HG03342 (cell line): ENCODE measurements around the gene FAM120B.

Experiments
- ATAC-seq: cut with Tn5 transposase; IDR thresholded peaks from one replicate; pipeline ENCODE4 v1.9.1; 2021; ENCODE audit warnings: mild to moderate bottlenecking, moderate library complexity; ENCODE audit not compliant: unreplicated experiment

Gene FAM120B

DNA sequence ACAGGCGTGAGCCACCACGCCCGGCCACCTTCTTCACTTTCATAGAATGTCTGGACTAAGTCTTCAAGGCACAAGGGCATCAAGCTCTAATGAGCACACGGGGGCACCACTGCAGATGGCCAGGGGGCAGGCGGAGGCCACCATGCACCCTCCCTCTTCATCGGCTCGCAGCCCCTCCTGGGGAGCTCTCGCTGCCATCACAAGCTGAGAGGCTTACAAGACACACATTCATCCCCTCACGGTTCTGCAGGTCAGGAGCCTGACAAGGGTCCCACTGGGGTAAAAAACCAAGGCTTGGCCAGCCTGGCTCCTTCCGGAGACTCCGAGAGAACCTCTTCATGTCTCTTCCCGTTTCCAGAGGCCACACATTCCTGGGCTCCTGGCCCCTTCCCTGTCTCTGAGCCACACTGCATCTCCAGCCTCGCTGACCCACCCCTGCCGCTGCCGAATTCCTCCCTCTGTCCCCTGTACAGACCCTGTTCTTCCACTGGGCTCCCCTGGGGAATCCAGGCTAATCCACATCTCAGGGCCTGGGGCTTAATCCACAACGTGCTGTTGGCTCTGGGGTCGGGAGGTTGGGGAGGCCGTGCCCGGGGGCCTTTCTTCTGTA, 35.5 kb upstream of the FAM120B start:
- no peak for ATAC-seq

DNA sequence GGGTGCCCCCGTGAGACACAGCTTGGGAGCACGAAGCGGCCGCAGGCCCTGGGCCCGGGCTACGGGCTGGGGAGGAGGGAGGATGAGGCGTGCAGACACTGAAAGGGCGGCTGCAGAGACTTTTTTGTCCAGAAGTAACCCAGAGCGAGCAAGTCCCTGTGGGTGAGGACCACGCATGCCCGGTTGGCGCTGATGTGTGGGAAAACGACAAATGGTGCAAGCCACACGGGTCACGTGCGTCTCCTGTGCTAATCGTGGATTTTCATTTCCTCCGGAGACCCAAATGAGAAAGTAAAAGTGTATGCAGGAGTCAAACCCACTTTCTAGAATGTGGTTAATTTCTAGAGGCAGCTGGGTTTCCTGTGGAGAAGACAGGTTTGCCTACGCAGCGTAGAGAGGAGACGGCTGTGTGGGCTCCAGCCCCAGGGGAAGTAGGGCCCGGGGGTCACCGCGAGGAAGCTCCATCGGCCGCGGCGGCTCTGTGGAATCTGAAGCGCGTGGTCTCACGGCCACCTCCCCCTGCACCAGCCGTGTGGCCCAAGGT, 34.7 kb upstream of the FAM120B start:
- peak; percentile 95 for ATAC-seq

DNA sequence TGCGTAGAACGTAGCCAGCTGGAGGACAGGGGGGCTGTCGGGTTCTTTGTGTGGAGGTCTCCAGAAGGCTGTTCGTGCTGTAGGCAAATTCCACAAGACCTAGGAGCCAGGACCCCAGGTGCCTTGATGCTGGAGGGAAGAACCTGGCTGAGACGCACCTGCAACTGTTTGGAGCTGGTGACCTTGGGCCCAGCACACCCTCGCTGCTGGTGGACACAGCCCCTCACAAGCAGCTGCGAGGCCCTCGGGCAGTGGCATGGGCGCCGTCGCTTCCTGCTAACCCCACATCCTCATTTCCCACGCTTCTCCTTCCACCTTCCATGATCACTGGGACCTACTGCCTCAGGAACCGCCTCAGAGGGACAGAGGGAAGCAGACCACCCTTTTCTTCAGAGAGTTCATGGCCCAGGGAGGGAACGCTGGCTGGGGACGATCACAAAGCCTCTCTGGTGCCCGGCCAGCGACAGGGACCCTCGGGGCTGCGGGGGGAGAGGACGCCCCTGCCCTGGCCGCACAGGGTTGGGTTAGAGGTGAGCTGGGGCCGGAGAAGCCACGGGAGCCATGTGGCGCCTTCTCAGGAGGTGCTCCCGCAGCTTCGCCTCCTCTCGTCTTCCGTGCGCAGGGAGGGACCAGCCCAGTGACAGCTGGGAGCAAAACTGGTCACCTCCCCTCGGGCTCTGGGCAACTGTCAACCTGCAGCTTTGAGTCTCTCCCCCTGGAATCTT, 34.1 kb upstream of the FAM120B start:
- ATAC-seq, result no peak

DNA sequence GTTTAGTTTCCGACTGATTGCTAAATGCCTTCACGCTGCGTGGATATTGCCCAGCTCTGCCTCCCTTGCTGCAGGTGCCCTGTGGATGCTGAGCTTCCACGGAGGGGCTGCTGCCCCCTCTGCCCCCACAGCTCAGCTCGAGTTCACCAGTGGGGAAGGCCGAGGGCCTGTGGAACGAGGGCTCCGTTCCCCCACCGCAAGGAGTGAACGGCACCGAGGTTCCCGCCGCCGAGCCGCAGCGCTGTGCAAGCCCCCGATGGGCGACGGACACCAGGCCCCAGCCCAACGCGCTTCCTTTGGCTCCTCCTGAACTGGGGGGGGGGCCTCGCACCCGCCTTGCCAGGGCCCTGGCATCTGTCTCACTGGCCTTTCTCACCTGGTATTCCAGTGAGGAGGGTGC, 33.4 kb upstream of the FAM120B start:
- no peak for ATAC-seq

DNA sequence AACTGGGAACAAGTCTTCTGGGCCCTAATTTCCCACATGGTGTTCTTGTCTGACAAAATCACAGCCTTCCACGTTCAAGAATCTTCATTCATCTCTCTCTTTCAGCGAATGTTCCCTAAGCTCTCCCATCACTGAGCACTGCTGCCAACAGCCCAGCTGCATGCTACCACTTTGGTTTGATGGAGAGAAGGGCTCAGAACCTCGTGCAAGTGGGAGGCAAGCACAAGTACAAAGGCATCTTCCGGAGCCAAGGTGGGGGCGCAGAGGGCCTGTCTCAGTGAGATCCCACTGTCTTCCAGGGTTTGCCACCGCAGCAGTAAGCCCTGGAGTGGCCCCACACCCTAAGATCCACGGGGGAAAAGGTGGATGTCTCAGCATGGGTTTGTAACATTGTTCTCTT, 32.9 kb upstream of the FAM120B start:
- ATAC-seq, result no peak

DNA sequence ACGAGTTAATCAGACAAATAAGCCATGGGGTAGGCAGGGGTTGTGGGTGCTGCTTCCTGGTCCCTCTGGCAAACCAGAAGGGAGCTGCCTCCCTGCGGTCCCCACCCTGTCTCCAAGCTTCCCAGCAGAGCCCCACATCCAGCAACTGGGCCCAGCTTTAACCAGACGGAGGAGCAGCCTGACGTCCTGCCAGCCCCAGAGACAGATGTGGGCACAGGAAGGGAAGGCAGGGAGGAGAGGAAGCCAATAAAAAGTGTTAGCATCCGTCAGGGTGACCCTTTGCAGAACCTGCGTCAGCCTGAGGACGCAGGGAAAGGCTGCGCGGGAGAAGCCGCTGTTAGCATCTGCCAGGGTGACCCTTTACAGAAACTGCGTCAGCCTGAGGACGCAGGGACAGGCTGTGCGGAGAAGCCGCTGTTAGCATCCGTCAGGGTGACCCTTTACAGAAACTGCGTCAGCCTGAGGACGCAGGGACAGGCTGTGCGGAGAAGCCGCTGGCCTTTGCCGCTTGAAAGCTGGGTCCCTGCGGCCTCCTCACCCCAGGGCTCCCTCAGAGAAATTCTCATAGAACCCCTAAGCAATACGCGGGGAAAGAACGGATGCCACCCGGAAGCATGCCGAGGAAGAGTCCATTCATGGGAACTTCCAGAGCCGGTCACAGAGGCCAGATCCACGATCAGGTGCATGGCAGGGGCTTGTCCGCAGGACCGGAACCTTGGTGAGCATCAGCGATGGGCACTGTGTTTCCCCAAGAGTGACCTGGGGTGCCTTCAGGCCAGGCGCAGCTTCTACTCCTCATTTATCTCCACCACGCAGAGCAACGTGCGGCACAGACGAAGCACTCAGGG, 31.6 kb upstream of the FAM120B start:
- ATAC-seq, result no peak

DNA sequence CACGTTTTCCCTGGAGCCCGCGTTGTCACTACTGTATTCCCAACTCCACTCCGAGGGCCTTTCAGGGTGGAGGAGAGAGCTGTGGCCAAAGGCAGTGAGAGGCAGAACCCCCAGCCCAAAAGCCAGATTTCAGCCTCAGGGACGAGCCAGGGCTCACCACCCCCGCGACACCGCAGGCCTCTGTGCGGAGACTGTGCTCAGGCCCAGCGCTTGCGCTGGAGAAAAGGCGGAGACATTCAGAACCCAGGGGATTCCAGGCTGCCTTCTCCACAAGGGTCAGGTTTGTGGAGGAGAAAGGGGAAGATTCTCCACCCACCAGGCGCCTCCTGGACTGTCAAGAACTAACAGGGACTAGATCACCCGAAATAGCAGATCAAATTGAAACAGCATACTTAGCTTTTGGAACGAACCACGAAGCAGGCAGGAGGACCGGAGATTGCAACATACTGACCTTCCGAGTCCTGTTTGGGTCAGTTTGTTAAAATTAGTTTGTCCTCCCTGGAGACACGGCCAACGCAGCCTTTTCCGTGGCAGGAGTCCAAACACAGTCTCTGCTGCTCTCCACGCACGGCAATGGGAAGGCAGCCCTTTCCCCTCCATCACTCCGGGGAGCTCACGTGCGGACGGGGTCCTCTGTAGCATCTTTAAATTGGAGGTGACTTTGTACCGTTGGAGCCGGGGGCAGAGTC, 30.0 kb upstream of the FAM120B start:
- no peak for ATAC-seq

DNA sequence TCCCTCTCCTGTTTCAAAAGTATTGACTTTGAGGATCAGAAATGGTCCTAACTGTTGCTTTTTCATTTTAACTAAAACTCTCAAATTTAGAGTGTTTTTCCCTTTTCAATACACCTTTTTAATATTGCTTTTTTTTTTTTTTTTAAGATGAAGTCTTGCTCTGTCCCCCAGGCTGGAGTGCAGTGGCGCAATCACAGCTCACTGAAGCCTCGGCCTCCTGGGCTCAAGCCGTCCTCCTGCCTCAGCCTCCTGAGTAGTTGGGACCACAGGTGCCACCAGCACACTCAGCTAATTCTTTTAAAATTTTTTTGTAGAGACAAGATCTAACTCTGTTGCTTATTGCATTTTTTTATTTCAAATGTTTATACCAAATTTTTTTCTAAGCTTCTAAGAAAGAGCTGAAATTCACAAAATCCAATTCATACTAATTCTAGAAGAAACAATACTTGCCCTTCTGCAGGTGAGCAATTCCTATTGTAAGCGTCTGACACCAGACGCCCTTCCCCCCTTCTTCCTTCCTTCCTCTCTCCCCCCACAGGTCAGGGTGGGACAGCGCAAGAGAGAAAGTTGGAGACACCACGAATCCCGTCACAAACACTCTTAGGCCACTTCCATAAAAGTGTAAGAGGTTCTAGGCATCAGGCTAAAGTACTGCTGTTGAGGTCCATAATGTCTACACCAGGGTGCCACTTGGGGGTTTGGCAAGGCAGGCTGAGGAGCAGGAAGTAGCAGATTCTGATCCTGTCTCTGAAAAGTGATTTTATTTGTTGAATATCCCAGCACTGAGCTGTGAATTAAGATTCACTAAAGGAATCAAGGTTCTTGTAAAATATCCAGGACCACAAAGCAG, 28.4 kb upstream of the FAM120B start:
- ATAC-seq, result no peak

DNA sequence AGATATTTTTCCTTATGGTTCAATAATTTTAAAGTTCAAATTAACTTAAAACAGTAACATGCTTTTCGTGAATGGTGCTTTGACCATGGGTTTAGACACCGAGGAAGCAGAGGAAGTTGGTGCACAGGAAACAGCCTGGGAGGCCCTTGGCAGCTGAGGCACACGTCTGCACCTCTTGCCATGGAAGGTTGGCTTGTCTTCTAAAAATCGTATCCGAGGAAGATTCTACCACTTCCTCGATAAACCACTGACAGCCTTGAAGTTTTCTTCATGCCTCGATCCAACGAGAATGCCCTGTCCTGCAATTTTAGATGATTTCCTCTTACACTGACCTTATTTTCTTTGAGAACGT, 27.8 kb upstream of the FAM120B start:
- no peak for ATAC-seq

DNA sequence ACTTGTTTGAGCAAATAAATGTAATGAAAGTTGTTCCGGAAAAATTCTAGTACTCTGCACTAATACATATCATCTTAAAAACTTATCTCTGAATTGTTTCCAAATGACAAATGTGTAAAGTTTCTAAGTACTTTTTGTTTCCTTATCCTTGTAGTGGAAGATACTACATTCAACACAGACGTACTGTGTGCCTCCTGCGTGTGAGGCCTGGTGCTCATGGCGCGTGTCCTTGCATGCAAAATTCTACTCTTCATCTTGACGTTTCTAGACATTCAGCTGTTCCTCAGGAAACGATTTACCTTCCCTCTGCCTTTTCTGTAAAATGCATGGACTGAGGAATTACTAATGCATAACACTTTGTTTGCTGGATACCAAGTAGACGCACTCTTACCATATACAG, 27.1 kb upstream of the FAM120B start:
- no peak for ATAC-seq

DNA sequence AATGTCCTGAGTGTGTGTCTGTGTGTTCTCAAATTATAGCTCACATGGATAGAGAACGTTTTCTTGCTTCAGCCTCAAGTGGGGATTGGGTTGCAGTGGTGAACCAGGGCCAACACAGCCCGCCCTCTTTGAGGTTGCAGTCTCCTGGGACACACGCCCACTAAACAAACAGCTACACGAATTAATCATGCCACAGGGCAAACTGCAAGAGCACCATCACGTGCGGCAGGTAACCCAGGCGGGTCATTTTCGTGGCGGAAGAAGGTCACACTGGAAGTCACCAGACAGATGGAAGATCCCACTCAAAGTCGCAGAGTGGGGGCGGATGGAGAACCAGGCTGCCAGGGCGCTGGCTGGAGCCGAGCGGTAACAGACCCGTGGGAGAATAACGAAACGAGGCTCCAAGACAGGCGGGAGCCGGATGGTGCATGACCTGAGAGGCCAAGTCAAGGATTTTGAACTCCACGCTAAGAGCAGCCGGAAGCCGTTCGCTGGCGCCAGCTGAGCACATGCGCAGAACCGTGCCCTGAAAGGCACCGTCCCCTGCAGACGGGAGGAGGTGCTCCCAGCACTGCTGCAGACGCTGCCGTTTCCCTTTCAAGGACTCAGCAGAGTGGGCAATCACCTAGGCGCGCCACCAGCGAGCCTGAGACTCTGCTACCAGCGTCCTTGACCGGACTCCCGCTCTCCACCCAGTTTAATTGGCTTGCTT, 26.4 kb upstream of the FAM120B start:
- ATAC-seq, result peak; percentile 77

DNA sequence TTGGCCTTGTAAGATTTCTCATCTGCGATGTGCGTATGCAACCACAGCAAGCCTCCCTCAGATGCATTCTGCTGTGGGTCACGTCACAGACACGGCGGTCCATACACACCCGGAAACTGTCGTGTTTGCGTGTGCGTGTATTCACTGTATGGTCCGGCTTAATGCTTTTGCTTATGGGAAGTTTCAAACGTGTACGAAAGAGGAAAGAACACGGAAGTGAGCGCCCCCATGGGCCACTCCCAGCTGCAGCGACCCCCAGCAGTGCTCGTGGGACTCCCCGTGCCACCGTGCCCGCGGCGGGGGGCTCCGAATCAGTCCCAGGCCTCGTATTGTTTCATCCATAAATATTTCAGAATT, 25.9 kb upstream of the FAM120B start:
- peak; percentile 14 for ATAC-seq

DNA sequence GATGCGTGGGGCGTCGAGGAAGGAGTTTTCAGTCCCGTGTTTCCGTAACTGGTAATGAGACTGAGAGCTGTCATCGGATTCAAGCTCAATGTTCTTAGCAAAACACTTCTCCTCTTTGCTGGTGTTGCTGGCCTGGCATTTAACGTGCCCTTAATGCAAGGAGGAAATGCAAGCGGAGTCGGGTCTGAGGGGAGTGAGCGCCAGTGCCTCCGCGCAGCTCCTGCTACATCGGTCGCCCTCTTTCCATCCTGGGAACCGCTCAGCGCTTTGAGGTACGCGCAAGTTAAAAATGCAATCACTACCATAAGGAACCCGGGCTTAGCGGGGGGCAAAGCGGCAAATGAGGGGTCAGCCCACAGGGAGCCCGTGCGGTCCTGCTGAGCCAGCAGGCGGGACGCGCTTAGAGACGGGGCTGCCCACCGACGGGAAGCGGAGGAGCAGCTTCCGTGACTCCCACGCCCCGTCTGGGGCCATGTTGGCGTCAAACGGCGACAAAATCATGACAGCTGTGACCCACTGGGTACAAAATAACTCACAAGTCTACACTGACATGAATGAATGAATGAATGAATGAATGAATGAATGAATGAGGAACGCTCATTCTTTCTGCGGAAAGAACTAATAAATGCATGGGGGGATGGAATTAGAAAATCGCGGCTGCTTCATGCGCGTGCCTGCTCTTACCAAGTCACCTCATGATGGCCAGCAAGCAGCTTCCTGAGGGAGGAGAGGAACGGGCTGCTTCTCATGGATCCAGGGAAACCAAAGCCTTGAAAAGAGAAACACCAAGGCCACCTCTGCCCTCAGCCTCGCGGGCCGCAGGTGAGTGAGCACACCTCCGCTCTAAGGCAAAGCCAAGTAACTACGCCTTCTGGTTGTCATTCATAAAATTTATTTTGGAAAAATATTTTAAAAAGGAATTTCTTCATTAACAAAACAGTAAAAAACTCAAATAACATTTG, 24.9 kb upstream of the FAM120B start:
- no peak for ATAC-seq

DNA sequence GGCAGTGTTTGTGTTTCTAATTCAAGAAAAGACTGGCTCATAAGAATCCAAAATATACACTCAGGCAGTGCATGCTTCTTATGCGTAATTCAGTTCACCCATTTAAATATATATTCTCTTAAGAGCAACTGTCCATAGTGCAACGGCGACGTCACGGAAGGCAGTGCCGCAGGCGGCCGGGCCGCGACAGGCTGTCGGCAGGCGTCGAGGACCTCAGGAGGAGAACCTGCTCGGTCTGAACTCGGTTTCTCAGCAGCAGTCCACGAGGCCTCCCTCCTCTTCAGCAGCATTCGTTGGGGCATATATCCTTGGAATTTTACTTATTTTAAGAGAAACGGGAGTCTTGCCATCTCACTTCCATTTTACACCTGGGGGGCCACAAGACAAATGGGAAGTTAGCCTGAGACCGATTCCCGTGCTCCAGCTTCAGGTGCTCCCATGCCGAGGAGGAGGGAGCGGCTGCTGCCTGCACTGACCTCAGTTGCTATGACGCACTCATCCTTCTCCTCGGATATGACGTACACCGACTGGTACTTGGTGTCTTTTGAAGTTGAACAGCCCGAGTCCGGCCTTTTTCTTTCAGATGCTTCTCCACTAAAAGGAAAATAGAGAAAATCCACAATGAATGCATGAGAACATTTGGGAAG, 23.9 kb upstream of the FAM120B start:
- ATAC-seq, result no peak

DNA sequence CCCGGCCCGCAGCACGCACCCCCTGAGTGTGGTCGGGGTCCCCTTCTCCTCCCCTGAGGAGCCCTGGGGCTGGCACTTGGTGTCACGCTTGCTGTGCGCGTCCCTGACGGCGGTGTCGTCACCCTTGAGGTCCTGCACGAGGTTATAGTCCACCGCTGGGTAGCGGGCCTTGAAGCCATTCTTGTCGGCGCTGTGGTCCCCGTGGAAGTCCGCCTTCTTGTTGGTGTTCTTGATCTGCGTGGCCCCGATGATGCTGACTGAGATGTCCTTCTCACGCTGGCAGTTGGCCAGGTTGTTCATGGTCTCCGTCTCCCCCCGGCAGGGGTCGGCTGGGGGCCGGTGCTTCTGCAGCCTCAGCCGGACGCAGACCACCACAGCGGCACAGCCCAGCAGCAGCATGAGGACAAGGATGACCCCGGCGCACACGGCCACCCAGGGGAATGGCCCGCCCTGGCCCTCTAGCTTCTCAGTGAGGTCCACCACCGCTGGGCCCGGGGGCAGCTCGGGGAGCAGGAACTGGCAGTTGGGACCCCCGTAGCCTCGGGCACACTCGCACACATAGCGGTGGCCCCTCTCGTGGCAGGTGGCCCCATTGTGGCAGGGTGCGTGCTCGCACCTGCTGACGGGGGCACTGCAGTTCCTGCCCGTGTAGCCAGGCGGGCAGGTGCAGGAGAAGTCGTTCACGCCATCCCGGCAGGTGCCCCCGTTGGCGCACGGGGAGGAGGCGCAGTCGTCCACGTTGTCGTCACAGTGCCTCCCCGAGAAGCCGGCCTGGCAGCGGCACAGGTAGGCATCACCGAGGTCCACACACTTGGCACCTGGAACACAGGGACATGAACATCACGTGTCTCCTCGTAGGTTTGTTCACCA, 23.1 kb upstream of the FAM120B start:
- no peak for ATAC-seq

DNA sequence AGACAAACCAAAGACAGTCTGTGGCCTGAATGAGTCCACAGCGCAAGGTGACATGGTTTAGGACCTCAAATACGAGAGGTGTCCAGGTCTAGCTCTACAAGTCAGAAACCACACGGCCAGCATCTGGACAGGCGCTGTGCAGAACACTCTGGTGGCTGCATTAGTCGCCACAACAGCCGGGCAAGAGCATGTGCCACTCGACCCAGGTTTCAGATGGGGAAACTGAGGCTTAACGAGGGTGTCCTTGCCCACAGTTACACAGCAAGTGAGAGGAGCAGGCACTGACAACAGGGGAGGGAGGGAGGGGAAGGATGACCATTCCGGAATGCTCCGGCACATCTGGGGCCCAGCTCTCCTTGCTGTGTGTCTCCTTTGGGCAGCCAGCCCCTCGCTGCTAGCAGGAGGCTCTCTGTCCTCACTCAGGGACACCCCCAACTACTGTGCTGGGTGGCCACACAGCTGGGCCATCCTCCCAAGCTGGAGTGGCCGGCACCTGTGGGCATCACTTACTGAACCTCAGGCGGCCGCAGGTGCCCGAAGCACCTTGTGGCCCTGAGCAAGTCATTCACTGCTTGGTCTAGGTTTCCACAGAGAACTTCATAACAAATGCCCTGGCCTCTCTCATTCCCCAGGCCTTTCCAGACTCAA, 22.3 kb upstream of the FAM120B start:
- ATAC-seq, result no peak
